K562 (cell line): ENCODE measurements around the gene DPH7. TPM values are rescaled to one million over a fixed set of nuclear protein-coding genes. Genes with fewer than 3 reads are reported as not detected.

Experiments
- CBFA2T2 ChIP-seq: fragments of 450-650 bp; conservative IDR thresholded peaks from 2 replicates; pipeline ENCODE4 v1.6.1; 2017; ENCODE audit warnings: mild to moderate bottlenecking
- FOXA1 ChIP-seq: fragments of 450-650 bp; IDR thresholded peaks from 2 replicates; pipeline ENCODE4 v1.6.1; 2016; ENCODE audit warnings: mild to moderate bottlenecking, borderline replicate concordance
- FOXA3 ChIP-seq, 2 experiments: fragments of 450-650 bp in 1 of 2; sonication (generic) in 1 of 2; formaldehyde crosslinking; IDR thresholded peaks in 1 of 2; conservative IDR thresholded peaks in 1 of 2; 2 replicates each; pipeline versions ENCODE4 v1.4.0 to v1.8.0; 2020 to 2022; ENCODE audit warnings: mild to moderate bottlenecking in 2 of 2, missing genetic modification reagents in 1 of 2
- FOXK1 ChIP-seq: sonication (generic); formaldehyde crosslinking; IDR thresholded peaks from 2 replicates; pipeline ENCODE4 v1.8.0; 2022; ENCODE audit warnings: missing genetic modification reagents, mild to moderate bottlenecking, borderline replicate concordance
- GATAD2B ChIP-seq: fragments of 450-650 bp; IDR thresholded peaks from 2 replicates; pipeline ENCODE4 v1.6.1; 2017; ENCODE audit warnings: mild to moderate bottlenecking, borderline replicate concordance
- HDAC1 ChIP-seq, 2 experiments: fragments of 450-650 bp; IDR thresholded peaks; 2 replicates each; pipeline ENCODE4 v1.6.1; 2016 to 2017; ENCODE audit warnings: inconsistent platforms in 1 of 2, mild to moderate bottlenecking in 1 of 2, moderate library complexity in 1 of 2
- KLF13 ChIP-seq: fragments of 450-650 bp; IDR thresholded peaks from 2 replicates; pipeline ENCODE4 v1.6.1; 2016; ENCODE audit warnings: missing genetic modification characterization, low read depth, mild to moderate bottlenecking, missing compliant biosample characterization, moderate library complexity, borderline replicate concordance
- MAZ ChIP-seq, 2 experiments: fragments of 450-650 bp in 1 of 2; sonication (generic) in 1 of 2; formaldehyde crosslinking; IDR thresholded peaks in 1 of 2; conservative IDR thresholded peaks in 1 of 2; 2 replicates each; pipeline versions ENCODE4 v1.4.0 to v1.5.0; 2020; ENCODE audit warnings: mild to moderate bottlenecking in 1 of 2, missing genetic modification reagents in 1 of 2
- MEIS2 ChIP-seq: fragments of 450-650 bp; IDR thresholded peaks from 2 replicates; pipeline ENCODE4 v1.6.1; 2014; ENCODE audit warnings: mild to moderate bottlenecking; ENCODE audit not compliant: partially characterized antibody
- MITF ChIP-seq: IDR thresholded peaks from 2 replicates; pipeline ENCODE4 v1.6.1; 2014; ENCODE audit warnings: antibody characterized with exemption
- NFIC ChIP-seq: fragments of 450-650 bp; IDR thresholded peaks from 2 replicates; pipeline ENCODE4 v1.6.1; 2017; ENCODE audit warnings: mild to moderate bottlenecking, inconsistent platforms
- SIN3A ChIP-seq, 2 experiments: fragments of 150-350 bp in 1 of 2; IDR thresholded peaks; 2 replicates each; pipeline ENCODE4 v1.6.1; 2011 to 2016; ENCODE audit warnings: borderline replicate concordance in 2 of 2, low read depth in 2 of 2, low read length in 2 of 2, mild to moderate bottlenecking in 2 of 2, moderate library complexity in 2 of 2; ENCODE audit not compliant: control insufficient read depth in 1 of 2
- SRSF9 ChIP-seq: fragments of 200-400 bp; formaldehyde crosslinking; IDR thresholded peaks from 2 replicates; pipeline ENCODE4 v1.6.1; 2017; ENCODE audit warnings: low read depth, low read length, borderline replicate concordance
- USF1 ChIP-seq: sonication (generic); formaldehyde crosslinking; IDR thresholded peaks from 2 replicates; pipeline ENCODE4 v1.9.0; 2022; ENCODE audit warnings: mild to moderate bottlenecking, missing genetic modification reagents
- ZBTB8A ChIP-seq: fragments of 450-650 bp; IDR thresholded peaks from 2 replicates; pipeline ENCODE4 v1.6.1; 2018; ENCODE audit warnings: mild to moderate bottlenecking, moderate library complexity; ENCODE audit not compliant: partially characterized antibody
- ZNF592 ChIP-seq: fragments of 450-650 bp; IDR thresholded peaks from 2 replicates; pipeline ENCODE4 v1.6.1; 2017; ENCODE audit warnings: antibody characterized with exemption, mild to moderate bottlenecking
- polyA plus RNA-seq, 8 experiments: library from polyadenylated mRNA; depleted of rRNA in 4 of 8; stranded (reverse) in 5 of 8; unstranded in 3 of 8; fragments of >200 nt; fragmentation: Nextera tagmentation in 2 of 8; fragmentation: Illumina TruSeq in 1 of 8; extraction: Ambion mirVana in 2 of 8; extraction: Trizol in 1 of 8; gene quantifications; 2 replicates each; pipeline versions ENCODE4 v1.2.1 to v1.2.3, GENCODE V29; 2011 to 2014; ENCODE audit warnings: inconsistent platforms in 1 of 8, missing spikeins in 1 of 8
- total RNA-seq, 7 experiments: library from RNA; depleted of rRNA in 6 of 7; stranded (reverse); fragments of >200 nt in 6 of 7; fragmentation: Illumina TruSeq in 2 of 7; extraction: Trizol in 2 of 7; gene quantifications; 2 replicates each; pipeline versions ENCODE4 v1.2.1 to v1.2.3, GENCODE V29; 2011 to 2021; ENCODE audit warnings: low replicate concordance in 1 of 7
- TF ChIP-seq, protein P1 (sequence below): fragments of 450-650 bp; IDR thresholded peaks from 2 replicates; pipeline ENCODE4 v1.6.1; 2016

The DPH7 gene
- total and polyA plus RNA-seq, 9 of the 15 experiments (the other 6 are each of a cell fraction or from before 2014, with no cell fraction given): 13.9 to 68.6 (median 41.3) TPM

DNA sequence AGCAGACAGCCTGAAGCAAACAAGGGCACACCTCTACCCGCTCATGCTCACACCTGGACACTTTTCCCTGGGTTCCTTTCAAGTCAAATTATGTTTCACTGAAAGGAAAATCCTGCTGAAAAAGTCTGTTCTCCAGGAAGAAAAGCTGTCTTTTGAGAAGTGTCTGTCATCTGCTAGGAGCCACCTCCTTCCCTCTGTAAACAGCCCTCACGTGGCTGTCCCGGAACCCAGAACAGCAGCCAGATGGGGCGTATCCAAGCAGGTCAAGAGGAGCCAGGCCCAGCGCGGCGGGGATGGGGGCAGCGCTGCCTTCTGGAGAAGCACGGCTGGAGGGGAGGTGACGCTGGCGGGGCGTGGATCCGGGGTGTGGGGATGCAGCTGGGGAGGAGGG, 28.5 kb downstream of the DPH7 start, which contains the start of gene PNPLA7 (continued):
- TF ChIP-seq FOXA1 (peak; percentile 21; the same call in 1 of the 2 replicates), USF1 (CRISPR knock-in tag) (peak; percentile 94), HDAC1 (IDR thresholded peaks at IDR 0.05) (peak in 1 of 2 experiments; percentile 95; a peak in 2 of 4 replicates), FOXA3 (CRISPR knock-in tag; conservative IDR thresholded peaks at IDR 0.05 in 1 of 2, IDR thresholded peaks at IDR 0.05 in 1 of 2) (peak; percentile 91 to 98), CBFA2T2 (0 out of 2 replicates have a peak, but pooled peaks have one; percentile 13), NFIC (peak; percentile 29; the same call in 1 of the 2 replicates), ZBTB8A (no peak), SIN3A (IDR thresholded peaks at IDR 0.05; ENCODE audit: borderline replicate concordance in 2 of 2, control insufficient read depth in 1 of 2, low read depth in 2 of 2, low read length in 2 of 2) (peak; percentile 72 to 85; a peak in 2 of 4 replicates), FOXK1 (CRISPR knock-in tag) (peak; percentile 89), MAZ (CRISPR knock-in tag; conservative IDR thresholded peaks at IDR 0.05 in 1 of 2, IDR thresholded peaks at IDR 0.05 in 1 of 2) (peak in 1 of 2 experiments; percentile 46; a peak in 1 of 4 replicates), GATAD2B (no peak), SRSF9 (no peak), ZNF592 (no peak), KLF13 (0 out of 2 replicates have a peak, but pooled peaks have one; percentile 27), MEIS2 (peak; percentile 72), MITF (peak; percentile 30; the same call in 1 of the 2 replicates)
- TF ChIP-seq, protein P1, sequence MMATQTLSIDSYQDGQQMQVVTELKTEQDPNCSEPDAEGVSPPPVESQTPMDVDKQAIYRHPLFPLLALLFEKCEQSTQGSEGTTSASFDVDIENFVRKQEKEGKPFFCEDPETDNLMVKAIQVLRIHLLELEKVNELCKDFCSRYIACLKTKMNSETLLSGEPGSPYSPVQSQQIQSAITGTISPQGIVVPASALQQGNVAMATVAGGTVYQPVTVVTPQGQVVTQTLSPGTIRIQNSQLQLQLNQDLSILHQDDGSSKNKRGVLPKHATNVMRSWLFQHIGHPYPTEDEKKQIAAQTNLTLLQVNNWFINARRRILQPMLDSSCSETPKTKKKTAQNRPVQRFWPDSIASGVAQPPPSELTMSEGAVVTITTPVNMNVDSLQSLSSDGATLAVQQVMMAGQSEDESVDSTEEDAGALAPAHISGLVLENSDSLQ: peak; percentile 94
